Heart right ventricle (tissue), 16 donors: Measurements from ENCODE around the gene SLIT3. TPM values are rescaled to one million over a fixed set of nuclear protein-coding genes. Genes with fewer than 3 reads are reported as not detected.
A peak's percentile ranks its signal among the peaks of the same experiment; 100 is the strongest.

Experiments
- ATAC-seq, 8 donors: fragments of 200-7000 bp; cut with Tn5 transposase; one replicate each; pipeline ENCODE4 v1.9.1; 2020; ENCODE audit warnings: mild to moderate bottlenecking in 8 of 8, moderate library complexity in 8 of 8, moderate number of reproducible peaks in 1 of 8
- DNase-seq, 2 donors: peaks; one replicate each; pipeline ENCODE4 v3.0.0-alpha.2; 2020
- H3K27ac ChIP-seq, 10 donors: fragments of 200-600 bp; sonication (generic) in 2 of 10; one replicate each; pipeline versions ENCODE4 v1.5.0 to v1.8.0; 2020 to 2022; ENCODE audit warnings: mild to moderate bottlenecking in 3 of 10
- H3K27me3 ChIP-seq, 7 donors: fragments of 200-600 bp; one replicate each; pipeline ENCODE4 v1.8.0; 2021 to 2022; ENCODE audit warnings: mild to moderate bottlenecking in 2 of 7
- H3K36me3 ChIP-seq, 9 donors: fragments of 200-600 bp; sonication (generic) in 1 of 9; one replicate each; pipeline versions ENCODE4 v1.5.0 to v1.8.0; 2020 to 2022; ENCODE audit warnings: mild to moderate bottlenecking in 2 of 9
- H3K4me1 ChIP-seq, 9 donors: fragments of 200-600 bp; sonication (generic) in 1 of 9; one replicate each; pipeline versions ENCODE4 v1.5.0 to v1.8.0; 2020 to 2022; ENCODE audit warnings: mild to moderate bottlenecking in 4 of 9
- H3K4me3 ChIP-seq, 10 donors: fragments of 200-600 bp; sonication (generic) in 2 of 10; one replicate each; pipeline versions ENCODE4 v1.5.0 to v1.8.0; 2020 to 2022; ENCODE audit warnings: mild to moderate bottlenecking in 7 of 10, moderate library complexity in 2 of 10
- H3K9me3 ChIP-seq, 11 donors: fragments of 200-600 bp in 10 of 11; sonication (generic) in 2 of 11; one replicate each; pipeline versions ENCODE4 v1.5.0 to v1.8.0; 2013 to 2022; ENCODE audit warnings: mild to moderate bottlenecking in 2 of 11, control low read depth in 1 of 11, moderate library complexity in 1 of 11
- CTCF ChIP-seq, 9 donors: fragments of 200-600 bp; sonication (generic) in 2 of 9; IDR thresholded peaks; one replicate each; pipeline versions ENCODE4 v1.5.0 to v1.8.0; 2021 to 2022; ENCODE audit warnings: antibody characterized with exemption in 9 of 9, mild to moderate bottlenecking in 5 of 9, moderate library complexity in 1 of 9
- WGBS, 2 donors: extraction: QIAGEN DNeasy Blood & Tissue Kit; methylation state at CpG; one replicate each; pipeline ENCODE4 v1.1.7; 2013; ENCODE audit warnings: inconsistent platforms in 1 of 2; 5-methylcytosine and 5-hydroxymethylcytosine counted together
- intact Hi-C, 10 donors: fragments of 100-400 bp; cut with DNase I; formaldehyde crosslinking; loops; one replicate each; pipeline versions ENCODE4 v1.11.1 to v1.14.2; 2022
- polyA plus RNA-seq, 2 donors: library from polyadenylated mRNA; stranded (reverse); fragments of 200-250 nt; gene quantifications; one replicate each; pipeline ENCODE4 v1.2.3, GENCODE V29; 2013
- total RNA-seq, 10 donors: library from RNA; stranded (reverse); fragmentation: NEBNext Ultra II Directional in 3 of 10; extraction: Animal tissue kit (Norgen Biotek cat#: 25700) in 3 of 10; gene quantifications; one replicate each; pipeline versions ENCODE4 v1.2.1 to v1.2.4, GENCODE V29; 2021 to 2023
- donor health status: Arrhythmogenic right ventricular cardiomyopathy.
- donor health status: ischemic (EF 13 %, LVEDD 7.1; RV severe dilation, severe dysfunction).
- donor health status: healthy with polysubstance abuse.
- donor health status: DM: no; HTN: yes; CAD: no.
- donor health status: DM: no; HTN: no; CAD: no.
- donor health status: ischemic (EF 25% LVEDD 6.9; RV normal size, moderate dysfunction).
- donor health status: ischemic (EF 25% LVEDD 5.7; RV mildly dilated, moderate dysfunction).
- donor health status: healthy.
- donor health status: DM: yes; HTN: yes; CAD: no.
- donor health status: Ischemic cardiomyopathy.
- donor health status: ischemic (EF 35%, LVEDD 5.7; RV mildly dilated, moderate dysfunction).
- donor health status: nonischemic (EF 11% LVEDD 7.7; RV severe dilation, severe dysfunction).
- donor health status: DM: yes; HTN: yes; CAD: no.
- donor health status: PGD.
- donor health status: ischemic (EF 29% LVEDD 5.4; RV normal size, mild dysfunction).
- donor health status: nonischemic (EF 23%, LVEDD 6.1; RV moderate dilation, normal function).

SLIT3 gene
- total and polyA plus RNA-seq, 12 donors, result 2.0 to 29.2 (median 12.1) TPM

- peak in 1 of 2 donors; percentile 4 for DNase-seq
- no peak overlapping the region for H3K27ac ChIP-seq
- 69 to 73% methylated on average over 5 of the region's 5 CpGs for WGBS, 2 donors
- H3K4me1 ChIP-seq, result peaks cover 0 to 30% (median 12%) of the 10 kb centered on the region in 9 donors
- peak in 3 of 8 donors; percentile 33 to 59 (median 55) for ATAC-seq
- no peak overlapping the region for H3K4me3 ChIP-seq
- peaks cover 0 to 6% (median 0%) of the 10 kb centered on the region in 7 donors for H3K27me3 ChIP-seq
- TF ChIP-seq CTCF (IDR thresholded peaks at IDR 0.05), result no peak
- no peaks in the 10 kb centered on the region for H3K36me3 ChIP-seq
- intact Hi-C loops, result no loop called here
- H3K9me3 ChIP-seq, result no peaks in the 10 kb centered on the region
Measured at GRCh38 chr5:169065400-169065799, 235.5 kb downstream of the SLIT3 start.

DNA sequence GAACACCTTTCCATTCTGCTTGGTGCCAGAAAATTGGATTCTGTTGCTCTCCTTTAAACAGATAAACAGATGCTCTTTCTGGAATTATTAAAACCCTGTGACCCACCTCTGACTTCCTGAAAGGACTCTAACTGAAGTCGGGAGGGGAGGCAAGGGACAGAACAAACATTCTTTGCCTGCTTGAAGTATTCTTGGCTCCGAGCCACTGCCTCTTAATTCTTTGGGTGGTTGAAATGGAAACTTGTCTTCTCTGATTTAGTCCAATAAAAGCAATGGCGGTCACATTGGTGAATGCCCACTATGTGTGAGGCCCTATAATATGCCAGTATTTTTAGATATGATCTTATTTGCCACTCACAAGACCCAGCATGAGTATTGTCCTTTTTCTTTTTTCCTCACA lies 236.8 kb downstream of the SLIT3 start:
- DNase-seq (peak in 1 of 2 donors; percentile 9), ATAC-seq (peak in 2 of 8 donors; percentile 29)
- TF ChIP-seq CTCF (IDR thresholded peaks at IDR 0.05), result no peak
- Histone ChIP-seq H3K27ac (peak overlapping the region in 1 of 10 donors; percentile 10), H3K4me3 (no peak overlapping the region), H3K9me3 (no peaks in the 10 kb centered on the region), H3K36me3 (no peaks in the 10 kb centered on the region), H3K27me3 (peaks cover 0 to 6% (median 0%) of the 10 kb centered on the region in 7 donors), H3K4me1 (peaks cover 0 to 30% (median 12%) of the 10 kb centered on the region in 9 donors)
- 19 to 25% methylated on average over 3 of the region's 3 CpGs for WGBS, 2 donors
- intact Hi-C loops, result no loop called here

DNA sequence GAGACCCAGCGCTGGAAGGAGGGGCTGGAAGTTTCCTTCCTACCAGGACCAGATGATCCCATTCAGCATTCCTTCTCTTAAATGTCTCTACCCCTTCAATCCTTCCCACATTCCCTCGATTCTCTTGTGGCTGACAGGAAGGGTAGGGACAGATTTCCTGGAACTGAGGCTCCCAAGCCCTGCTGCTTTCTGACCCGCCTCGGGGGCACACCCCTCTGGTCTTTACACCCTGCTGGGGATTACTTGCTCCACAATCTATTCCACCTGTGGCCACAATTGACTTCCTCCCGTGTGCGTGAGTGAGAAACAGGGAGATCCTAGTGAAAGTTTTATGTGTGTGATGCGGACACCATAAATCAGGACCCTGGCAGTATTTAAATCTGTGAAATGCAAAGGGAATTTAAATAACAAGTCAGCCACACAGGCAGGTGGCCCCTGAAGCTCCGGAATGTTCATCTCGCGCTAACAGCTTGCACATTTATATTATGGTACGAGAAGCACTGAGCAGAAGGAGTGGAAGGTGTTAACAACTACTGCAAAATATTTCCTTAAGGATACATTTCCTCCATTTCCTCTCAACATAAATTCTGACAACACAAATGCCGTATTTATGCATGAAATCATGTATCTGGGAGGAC lies 237.5 kb downstream of the SLIT3 start:
- H3K27ac ChIP-seq, result no peak overlapping the region
- no peak for TF ChIP-seq CTCF (IDR thresholded peaks at IDR 0.05)
- intact Hi-C loops, result no loop called here
- H3K9me3 ChIP-seq, result no peaks in the 10 kb centered on the region
- H3K36me3 ChIP-seq, result no peaks in the 10 kb centered on the region
- 53 to 65% methylated on average over 12 of the region's 12 CpGs for WGBS, 2 donors
- peaks cover 0 to 30% (median 12%) of the 10 kb centered on the region in 9 donors for H3K4me1 ChIP-seq
- DNase-seq (no peak), ATAC-seq (no peak)
- H3K27me3 ChIP-seq, result peaks cover 0 to 6% (median 0%) of the 10 kb centered on the region in 7 donors
- H3K4me3 ChIP-seq, result no peak overlapping the region

DNA sequence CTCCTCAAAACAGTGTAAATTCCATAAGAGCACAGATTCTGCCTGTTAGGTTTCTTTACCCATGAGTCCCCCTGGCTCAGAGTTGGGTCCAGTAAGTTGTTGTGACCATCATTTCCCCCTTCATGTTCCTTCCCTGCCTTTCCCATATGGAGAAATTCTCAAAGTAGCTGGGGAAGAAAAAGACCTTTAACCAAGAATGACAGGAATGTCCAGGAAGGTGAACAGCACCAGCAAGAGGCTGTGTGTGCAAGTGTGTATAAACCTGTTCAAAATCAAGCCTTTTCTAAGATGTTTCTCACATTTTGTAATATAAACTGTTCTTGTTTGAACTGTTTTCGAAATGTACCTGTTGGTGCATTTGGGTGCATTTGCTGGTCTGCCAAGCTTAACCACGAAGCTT lies 238.2 kb downstream of the SLIT3 start:
- Histone ChIP-seq H3K4me1 (peaks cover 0 to 25% (median 7%) of the 10 kb centered on the region in 9 donors), H3K27me3 (peaks cover 0 to 6% (median 0%) of the 10 kb centered on the region in 7 donors), H3K4me3 (no peak overlapping the region), H3K9me3 (no peaks in the 10 kb centered on the region), H3K36me3 (no peaks in the 10 kb centered on the region), H3K27ac (no peak overlapping the region)
- no peak for TF ChIP-seq CTCF (IDR thresholded peaks at IDR 0.05)
- ATAC-seq (no peak), DNase-seq (no peak)
- intact Hi-C loops, result no loop called here
- WGBS, 2 donors, result 80 to 81% methylated on average over 2 of the region's 2 CpGs
